ENCODE measurements around the gene GNAQ.

GNAQ gene

GRCh38 chr9:77960356-77961153, 71.1 kb downstream of the GNAQ start:
- no peak for TF ChIP-seq CTCF (IDR thresholded peaks at IDR 0.05; ENCODE audit: low read depth, low read length, missing control alignments)
- H3K4me3 ChIP-seq (replicated peaks; ENCODE audit: low read depth, low read length): no peak overlapping the region
- no peak for DNase-seq (ENCODE audit: extremely low read depth, low read depth)

GRCh38 chr9:77959803-77960202, 71.8 kb downstream of the GNAQ start:
- no peak for TF ChIP-seq CTCF (IDR thresholded peaks at IDR 0.05; ENCODE audit: low read depth, low read length, missing control alignments)
- no peak for DNase-seq (ENCODE audit: extremely low read depth, low read depth)
- no peak overlapping the region for H3K4me3 ChIP-seq (replicated peaks; ENCODE audit: low read depth, low read length)

- DNase-seq (ENCODE audit: extremely low read depth, low read depth): no peak
- TF ChIP-seq CTCF (IDR thresholded peaks at IDR 0.05; ENCODE audit: low read depth, low read length, missing control alignments): no peak
- H3K4me3 ChIP-seq (replicated peaks; ENCODE audit: low read depth, low read length): no peak overlapping the region
These were observed 74.0 kb downstream of the GNAQ start for GRCh38 chr9:77957652-77958051.

GRCh38 chr9:77956555-77956954, 75.1 kb downstream of the GNAQ start:
- DNase-seq (ENCODE audit: extremely low read depth, low read depth): no peak
- no peak overlapping the region for H3K4me3 ChIP-seq (replicated peaks; ENCODE audit: low read depth, low read length)
- TF ChIP-seq CTCF (IDR thresholded peaks at IDR 0.05; ENCODE audit: low read depth, low read length, missing control alignments): no peak

- no peak for DNase-seq (ENCODE audit: extremely low read depth, low read depth)
- TF ChIP-seq CTCF (IDR thresholded peaks at IDR 0.05; ENCODE audit: low read depth, low read length, missing control alignments): no peak
These were observed 77.0 kb downstream of the GNAQ start for GRCh38 chr9:77954666-77955015.

GRCh38 chr9:77954013-77954665, 77.5 kb downstream of the GNAQ start:
- TF ChIP-seq CTCF (IDR thresholded peaks at IDR 0.05; ENCODE audit: low read depth, low read length, missing control alignments): no peak
- DNase-seq (ENCODE audit: extremely low read depth, low read depth): no peak
- H3K4me3 ChIP-seq (replicated peaks; ENCODE audit: low read depth, low read length): no peak overlapping the region

More at GRCh38 chr9:77954666-77955015, 77.0 kb downstream of the GNAQ start:
- no peak overlapping the region for H3K4me3 ChIP-seq (replicated peaks; ENCODE audit: low read depth, low read length)
